A673 (cell line): ENCODE results near the gene PDE4B.

ENCODE experiments used
- CTCF ChIP-seq: fragments of 300-800, 200-600 bp; sonication (generic); conservative IDR thresholded peaks from 2 replicates; pipeline ENCODE4 v1.5.1; 2017; ENCODE audit warnings: low read depth, mild to moderate bottlenecking, antibody characterized with exemption, low read length, moderate library complexity, mixed read lengths
- EZH2 ChIP-seq: fragments of 200-600 bp; sonication (generic); IDR thresholded peaks from 2 replicates; pipeline ENCODE4 v1.6.1; 2017; ENCODE audit warnings: borderline replicate concordance, low read depth, mild to moderate bottlenecking, mixed read lengths, antibody characterized with exemption, low read length; ENCODE audit not compliant: poor library complexity, severe bottlenecking

DNA sequence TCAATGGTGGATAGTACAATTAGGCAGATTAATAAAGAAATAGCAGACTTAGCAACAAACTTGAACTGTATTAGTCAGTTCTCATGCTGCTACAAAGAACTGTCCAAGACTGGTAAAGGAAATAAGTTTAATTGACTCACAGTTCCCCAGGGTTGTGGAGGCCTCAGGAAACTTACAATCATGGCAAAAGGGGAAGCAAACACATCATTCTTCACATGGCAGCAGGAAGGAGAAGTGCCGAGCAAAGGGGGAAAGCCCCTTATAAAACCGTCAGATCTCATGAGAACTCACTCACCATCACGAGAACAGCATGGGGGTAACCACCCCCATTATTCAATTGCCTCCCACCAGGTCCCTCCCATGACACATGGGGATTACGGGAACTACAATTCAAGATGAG lies 27.1 kb upstream of the PDE4B start:
- TF ChIP-seq CTCF: no peak
- no peak for TF ChIP-seq EZH2
